ENCODE measurements around the gene HLA-DOA.

Gene HLA-DOA

GRCh38 chr6:32968093-32968866 lies 41.1 kb downstream of the HLA-DOA start, which contains the start of gene BRD2:
BRD2 (plus strand) TSS chr6:32968594; CDS start chr6:32972899, 4,305 bp downstream.
- Histone ChIP-seq H3K9me3 (ENCODE audit: control insufficient read depth, insufficient read depth, low read depth, low read length) (no peaks in the 10 kb centered on the region), H3K4me3 (ENCODE audit: low read depth, low read length) (peak within 1 kb of the TSS; percentile 85), H3K36me3 (ENCODE audit: control insufficient read depth in 2 of 2, insufficient read depth in 1 of 2, low read length in 2 of 2) (peaks cover 2 to 24% of the 10 kb centered on the region in 2 experiments; a peak in 2 of 3 replicates), H3K4me1 (ENCODE audit: control insufficient read depth, insufficient read depth, low read length) (peaks cover 11% of the 10 kb centered on the region), H3K27ac (ENCODE audit: extremely low read depth, low read depth, low read length) (peak within 1 kb of the TSS; percentile 99)
- CTCF ChIA-PET: interaction anchor here (0.6 to 18.0 kb wide), 20 partner anchors 9 to 180 kb away, joined by 3 to 344 read pairs (median 5); partner anchors contain the start of genes HLA-DMA, PSMB9, TAP1 and TAP2
- POLR2A ChIA-PET: interaction anchor here (0.5 to 11.3 kb wide), 13 partner anchors 9 to 1134 kb away, joined by 3 to 405 read pairs (median 9); partner anchors contain the start of genes HLA-DMA and HLA-DMB
- TF ChIP-seq ZNF76 (tag by site-specific recombination; IDR thresholded peaks at IDR 0.05; ENCODE audit: borderline replicate concordance, low read depth): peak; percentile 48; the same call in 1 of the 2 replicates
- peak; percentile 71; the same call in 1 of the 2 replicates for TF ChIP-seq ZSCAN5A (tag by site-specific recombination; IDR thresholded peaks at IDR 0.05)
- TF ChIP-seq ZBTB48 (tag by site-specific recombination; IDR thresholded peaks at IDR 0.05): peak; percentile 44
- TF ChIP-seq ZBTB8A (tag by site-specific recombination; IDR thresholded peaks at IDR 0.05): peak; percentile 79
- TF ChIP-seq KLF1 (tag by site-specific recombination; IDR thresholded peaks at IDR 0.05): peak; percentile 76
- TF ChIP-seq WT1 (tag by site-specific recombination; IDR thresholded peaks at IDR 0.05): peak; percentile 75
- TF ChIP-seq ZNF394 (tag by site-specific recombination; IDR thresholded peaks at IDR 0.05; ENCODE audit: borderline replicate concordance): peak; percentile 73
- TF ChIP-seq ZNF24 (tag by site-specific recombination; IDR thresholded peaks at IDR 0.05): peak; percentile 69; the same call in 1 of the 2 replicates
- no peak for TF ChIP-seq MEIS1 (CRISPR knock-in tag; IDR thresholded peaks at IDR 0.05; ENCODE audit: borderline replicate concordance)
- TF ChIP-seq FEZF1 (tag by site-specific recombination; IDR thresholded peaks at IDR 0.05): no peak
- TF ChIP-seq ZNF645 (tag by site-specific recombination; IDR thresholded peaks at IDR 0.05): peak; percentile 81; the same call in 1 of the 2 replicates
- TF ChIP-seq OVOL3 (tag by site-specific recombination; IDR thresholded peaks at IDR 0.05): peak; percentile 55; the same call in 1 of the 2 replicates
- TF ChIP-seq ZNF10 (tag by site-specific recombination; IDR thresholded peaks at IDR 0.05): no peak; the same call in 1 of the 2 replicates
- TF ChIP-seq ZNF585B (tag by site-specific recombination; IDR thresholded peaks at IDR 0.05): no peak
- peak; percentile 85 for TF ChIP-seq ZNF423 (tag by site-specific recombination; IDR thresholded peaks at IDR 0.05)
- TF ChIP-seq ZNF223 (tag by site-specific recombination; IDR thresholded peaks at IDR 0.05): no peak
- no peak for TF ChIP-seq ZNF292 (tag by site-specific recombination; IDR thresholded peaks at IDR 0.05; ENCODE audit: borderline replicate concordance, low read depth)
- peak; percentile 81 for TF ChIP-seq ZNF692 (tag by site-specific recombination; IDR thresholded peaks at IDR 0.05)
- TF ChIP-seq PRDM10 (tag by site-specific recombination; IDR thresholded peaks at IDR 0.05): peak; percentile 16; the same call in 1 of the 2 replicates
- peak; percentile 90 for TF ChIP-seq ZBTB20 (tag by site-specific recombination; IDR thresholded peaks at IDR 0.05)
- peak; percentile 96 for TF ChIP-seq ZEB2 (tag by site-specific recombination; IDR thresholded peaks at IDR 0.05)
- peak; percentile 47 for TF ChIP-seq KLF9 (tag by site-specific recombination; IDR thresholded peaks at IDR 0.05; ENCODE audit: low read depth)
- peak; percentile 84 for TF ChIP-seq ZNF660 (tag by site-specific recombination; IDR thresholded peaks at IDR 0.05)
- peak; percentile 91 for TF ChIP-seq ZNF398 (tag by site-specific recombination; IDR thresholded peaks at IDR 0.05)
- 0 out of 2 replicates have a peak, but pooled peaks have one; percentile 21 for TF ChIP-seq ZNF19 (tag by site-specific recombination; IDR thresholded peaks at IDR 0.05; ENCODE audit: low read depth)
- TF ChIP-seq GLI4 (tag by site-specific recombination; IDR thresholded peaks at IDR 0.05): peak; percentile 75; the same call in 1 of the 2 replicates
- peak; percentile 65 for TF ChIP-seq SP3 (tag by site-specific recombination; IDR thresholded peaks at IDR 0.05)
